C1 segment of cervical spinal cord (tissue), 14 donors: ENCODE data around the gene RSRP1.
A peak's percentile ranks its signal among the peaks of the same experiment; 100 is the strongest.

Source experiments
- DNase-seq, 14 donors: peaks; one replicate each; lab custom pipeline; 2025; lab: John Stamatoyannopoulos, UW

Gene RSRP1

GRCh38 chr1:25219661-25220251 is 27.5 kb downstream of the RSRP1 start:
- DNase-seq: no peak

- no peak for DNase-seq
Measured at GRCh38 chr1:25217598-25218232, 29.5 kb downstream of the RSRP1 start.

- DNase-seq: no peak
Measured at GRCh38 chr1:25217015-25217414, 30.2 kb downstream of the RSRP1 start.

GRCh38 chr1:25216123-25216522 is 31.1 kb downstream of the RSRP1 start:
- no peak for DNase-seq

GRCh38 chr1:25212725-25213124 is 34.5 kb downstream of the RSRP1 start:
- DNase-seq: no peak

GRCh38 chr1:25210728-25211127 is 36.5 kb downstream of the RSRP1 start:
- no peak for DNase-seq

GRCh38 chr1:25209516-25209915 is 37.7 kb downstream of the RSRP1 start:
- DNase-seq: no peak

- DNase-seq: no peak
Measured at GRCh38 chr1:25208561-25209222, 38.6 kb downstream of the RSRP1 start.

GRCh38 chr1:25208092-25208491 is 39.2 kb downstream of the RSRP1 start:
- DNase-seq: no peak

- DNase-seq: no peak
Measured at GRCh38 chr1:25206201-25206600, 41.1 kb downstream of the RSRP1 start.

- DNase-seq: no peak
Measured at GRCh38 chr1:25205786-25206185, 41.5 kb downstream of the RSRP1 start.

GRCh38 chr1:25204797-25205480 is 42.3 kb downstream of the RSRP1 start:
- DNase-seq: peak in 3 of 14 donors; percentile 2 to 10 (median 7)

GRCh38 chr1:25201006-25201405 is 46.2 kb downstream of the RSRP1 start:
- no peak for DNase-seq

- peak in 1 of 14 donors; percentile 1 for DNase-seq
Measured at GRCh38 chr1:25199819-25200620, 47.2 kb downstream of the RSRP1 start.

- peak in 12 of 14 donors; percentile 5 to 77 (median 56) for DNase-seq
Measured at GRCh38 chr1:25198663-25199252, 48.5 kb downstream of the RSRP1 start.

- DNase-seq: peak in 8 of 14 donors; percentile 8 to 41 (median 21)
Measured at GRCh38 chr1:25197982-25198662, 49.1 kb downstream of the RSRP1 start.

GRCh38 chr1:25197235-25197975 is 49.8 kb downstream of the RSRP1 start:
- peak in 1 of 14 donors; percentile 31 for DNase-seq

- DNase-seq: no peak
Measured at GRCh38 chr1:25196830-25197229, 50.4 kb downstream of the RSRP1 start.

GRCh38 chr1:25195835-25196234 is 51.4 kb downstream of the RSRP1 start:
- no peak for DNase-seq

- peak in 1 of 14 donors; percentile 10 for DNase-seq
Measured at GRCh38 chr1:25194572-25195020, 52.7 kb downstream of the RSRP1 start.
